ENCODE data around the gene WASF3.
"Not testable (repeated sequence)": the region's sequence is repeated elsewhere in the genome, so short reads cannot be mapped to it uniquely, and the experiment has no call there.

Gene WASF3

DNA sequence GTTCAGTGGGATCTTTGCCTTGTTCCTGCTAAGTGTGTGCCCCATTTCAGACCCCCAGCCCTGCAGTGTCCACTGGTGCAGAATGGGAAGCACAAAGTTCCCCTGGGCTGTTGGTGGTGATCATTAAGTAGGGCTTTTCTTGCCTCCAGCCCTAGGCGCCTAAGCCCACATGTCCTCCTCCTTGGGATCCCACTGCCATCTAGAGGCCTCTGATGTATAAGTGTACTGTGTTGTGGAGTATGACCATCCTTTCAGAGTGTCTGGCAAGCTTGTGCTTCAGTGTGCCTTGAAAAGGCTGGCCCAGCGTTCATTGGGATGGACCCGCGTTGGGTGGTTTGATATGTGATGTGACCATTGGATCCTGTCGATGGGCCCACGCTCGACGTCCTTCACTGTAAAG lies 71.2 kb downstream of the WASF3 start:
- Histone ChIP-seq H3K27me3 (ENCODE audit: control insufficient read depth, insufficient read depth, low read length) (no peaks in the 10 kb centered on the region), H3K4me1 (ENCODE audit: control insufficient read depth, insufficient read depth, low read length) (no peaks in the 10 kb centered on the region), H3K27ac (ENCODE audit: low read depth, low read length) (no peak overlapping the region), H3K4me3 (ENCODE audit: low read depth, low read length) (no peak overlapping the region), H3K9ac (ENCODE audit: low read depth, low read length) (no peak overlapping the region), H3K36me3 (ENCODE audit: control insufficient read depth, insufficient read depth, low read length) (no peaks in the 10 kb centered on the region), H3K9me3 (ENCODE audit: control insufficient read depth, insufficient read depth, low read length) (0 out of 2 replicates have a peak, but pooled peaks cover 10% of the 10 kb centered on the region)

DNA sequence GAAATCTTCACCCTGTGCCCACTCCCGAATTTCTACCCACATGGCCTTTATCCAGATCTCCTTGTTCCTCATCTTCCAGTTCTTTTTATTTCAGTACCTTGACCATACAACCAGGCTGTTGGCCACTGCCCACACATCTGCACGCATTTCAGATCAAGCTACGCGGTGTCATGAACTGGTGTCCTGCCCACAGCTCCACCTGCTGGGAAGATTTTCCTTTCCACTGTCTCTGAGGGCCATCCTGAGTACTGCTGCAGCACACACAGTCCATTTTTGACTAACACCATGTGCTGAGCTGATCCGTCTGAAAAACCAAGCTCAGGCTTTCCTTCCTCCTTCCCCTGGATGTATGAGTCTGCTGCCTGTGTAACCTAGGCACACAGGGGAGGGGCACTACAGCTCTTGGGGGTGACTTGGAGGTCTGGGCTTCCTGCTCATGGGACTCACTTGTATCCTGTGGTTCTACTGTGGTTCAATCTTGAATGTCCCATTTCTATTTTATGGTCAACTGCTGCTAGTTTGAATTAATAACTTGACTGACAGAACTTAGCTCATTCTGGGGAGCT lies 71.9 kb downstream of the WASF3 start:
- Histone ChIP-seq H3K9ac (ENCODE audit: low read depth, low read length) (no peak overlapping the region), H3K9me3 (ENCODE audit: control insufficient read depth, insufficient read depth, low read length) (0 out of 2 replicates have a peak, but pooled peaks cover 3% of the 10 kb centered on the region), H3K27me3 (ENCODE audit: control insufficient read depth, insufficient read depth, low read length) (no peaks in the 10 kb centered on the region), H3K36me3 (ENCODE audit: control insufficient read depth, insufficient read depth, low read length) (no peaks in the 10 kb centered on the region), H3K4me1 (ENCODE audit: control insufficient read depth, insufficient read depth, low read length) (no peaks in the 10 kb centered on the region), H3K4me3 (ENCODE audit: low read depth, low read length) (no peak overlapping the region), H3K27ac (ENCODE audit: low read depth, low read length) (no peak overlapping the region)

DNA sequence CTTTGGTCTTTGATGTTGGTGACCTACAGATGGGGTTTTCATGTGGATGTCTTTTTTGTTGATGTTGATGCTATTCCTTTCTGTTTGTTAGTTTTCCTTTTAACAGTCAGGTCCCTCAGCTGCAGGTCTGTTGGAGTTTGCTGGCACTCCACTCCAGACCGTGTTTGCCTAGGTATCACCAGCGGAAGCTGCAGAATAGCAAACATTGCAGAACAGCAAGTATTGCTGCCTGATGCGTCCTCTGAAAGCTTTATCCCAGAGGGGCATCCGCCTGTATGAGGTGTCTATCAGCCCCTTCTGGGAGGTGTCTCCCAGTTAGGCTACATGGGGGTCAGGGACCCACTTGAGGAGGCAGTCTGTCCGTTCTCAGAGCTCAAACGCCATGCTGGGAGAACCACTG lies 78.2 kb downstream of the WASF3 start:
- not testable (repeated sequence) for H3K27me3 ChIP-seq (ENCODE audit: control insufficient read depth, insufficient read depth, low read length); H3K27ac ChIP-seq (ENCODE audit: low read depth, low read length); H3K36me3 ChIP-seq (ENCODE audit: control insufficient read depth, insufficient read depth, low read length); H3K4me3 ChIP-seq (ENCODE audit: low read depth, low read length); H3K4me1 ChIP-seq (ENCODE audit: control insufficient read depth, insufficient read depth, low read length); H3K9me3 ChIP-seq (ENCODE audit: control insufficient read depth, insufficient read depth, low read length); H3K9ac ChIP-seq (ENCODE audit: low read depth, low read length)

DNA sequence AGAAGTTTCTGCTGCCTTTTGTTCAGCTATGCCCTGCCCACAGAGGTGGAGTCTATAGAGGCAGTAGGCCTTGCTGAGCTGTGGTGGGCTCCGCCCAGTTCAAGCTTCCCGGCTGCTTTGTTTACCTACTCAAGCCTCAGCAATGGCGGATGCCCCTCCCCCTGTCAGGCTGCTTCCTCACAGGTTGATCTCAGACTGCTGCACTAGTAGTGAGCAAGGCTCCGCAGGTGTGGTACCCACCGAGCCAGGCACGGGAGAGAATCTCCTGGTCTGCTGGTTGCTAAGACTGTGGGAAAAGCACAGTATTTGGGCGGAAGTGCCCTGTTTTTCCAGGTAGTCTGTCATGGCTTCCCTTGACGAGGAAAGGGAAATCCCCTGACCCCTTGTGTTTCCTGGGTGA lies 78.6 kb downstream of the WASF3 start:
- H3K9ac ChIP-seq (ENCODE audit: low read depth, low read length); H3K4me3 ChIP-seq (ENCODE audit: low read depth, low read length); H3K4me1 ChIP-seq (ENCODE audit: control insufficient read depth, insufficient read depth, low read length); H3K27me3 ChIP-seq (ENCODE audit: control insufficient read depth, insufficient read depth, low read length); H3K27ac ChIP-seq (ENCODE audit: low read depth, low read length); H3K9me3 ChIP-seq (ENCODE audit: control insufficient read depth, insufficient read depth, low read length); H3K36me3 ChIP-seq (ENCODE audit: control insufficient read depth, insufficient read depth, low read length): not testable (repeated sequence)

DNA sequence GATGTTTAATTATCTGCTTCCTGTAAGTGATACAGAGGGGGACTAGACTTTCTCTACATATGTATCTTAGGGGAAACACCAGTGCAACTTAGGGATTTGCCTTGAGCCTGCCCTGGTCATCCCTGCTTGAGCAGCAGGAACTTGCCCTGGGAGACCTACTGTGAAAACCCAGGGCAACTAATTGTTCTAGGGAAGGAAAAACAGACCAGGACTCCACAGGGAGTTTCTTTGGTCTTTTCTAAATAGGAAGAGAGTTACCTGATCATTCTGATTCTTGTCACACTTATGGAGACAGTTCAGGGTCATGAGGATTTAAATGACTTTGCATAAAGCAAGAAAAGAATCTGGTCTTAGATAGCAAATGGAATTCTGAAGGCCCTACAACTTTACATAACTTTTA lies 89.1 kb downstream of the WASF3 start:
- Histone ChIP-seq H3K9me3 (ENCODE audit: control insufficient read depth, insufficient read depth, low read length) (no peaks in the 10 kb centered on the region), H3K4me3 (ENCODE audit: low read depth, low read length) (0 out of 2 replicates have a peak overlapping the region, but pooled peaks have one; percentile 13), H3K9ac (ENCODE audit: low read depth, low read length) (0 out of 2 replicates have a peak overlapping the region, but pooled peaks have one; percentile 18), H3K36me3 (ENCODE audit: control insufficient read depth, insufficient read depth, low read length) (no peaks in the 10 kb centered on the region), H3K27me3 (ENCODE audit: control insufficient read depth, insufficient read depth, low read length) (no peaks in the 10 kb centered on the region), H3K27ac (ENCODE audit: low read depth, low read length) (peak overlapping the region; percentile 87), H3K4me1 (ENCODE audit: control insufficient read depth, insufficient read depth, low read length) (peaks cover 15% of the 10 kb centered on the region)

DNA sequence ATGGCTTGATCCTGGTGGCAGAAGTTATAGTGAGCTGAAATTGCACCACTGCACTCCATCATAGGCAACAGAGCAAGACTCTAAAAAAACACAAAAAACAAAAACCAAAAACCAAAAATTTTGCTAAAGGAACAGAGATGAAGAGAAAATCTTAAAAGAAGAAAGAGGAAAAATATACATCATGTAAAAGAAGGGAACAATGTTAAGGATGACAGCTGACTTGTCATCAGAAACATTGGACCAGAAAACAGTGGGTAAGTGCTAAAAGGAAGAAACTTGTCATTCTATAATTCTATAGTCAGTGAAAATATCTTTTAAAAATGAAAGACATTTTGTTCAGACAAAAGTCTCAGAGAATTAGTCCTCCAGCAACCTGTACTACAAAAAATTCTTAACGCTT lies 93.8 kb downstream of the WASF3 start:
- Histone ChIP-seq H3K36me3 (ENCODE audit: control insufficient read depth, insufficient read depth, low read length) (no peaks in the 10 kb centered on the region), H3K27me3 (ENCODE audit: control insufficient read depth, insufficient read depth, low read length) (no peaks in the 10 kb centered on the region), H3K4me1 (ENCODE audit: control insufficient read depth, insufficient read depth, low read length) (peaks cover 13% of the 10 kb centered on the region), H3K4me3 (ENCODE audit: low read depth, low read length) (no peak overlapping the region), H3K9ac (ENCODE audit: low read depth, low read length) (no peak overlapping the region), H3K27ac (ENCODE audit: low read depth, low read length) (no peak overlapping the region), H3K9me3 (ENCODE audit: control insufficient read depth, insufficient read depth, low read length) (no peaks in the 10 kb centered on the region)

DNA sequence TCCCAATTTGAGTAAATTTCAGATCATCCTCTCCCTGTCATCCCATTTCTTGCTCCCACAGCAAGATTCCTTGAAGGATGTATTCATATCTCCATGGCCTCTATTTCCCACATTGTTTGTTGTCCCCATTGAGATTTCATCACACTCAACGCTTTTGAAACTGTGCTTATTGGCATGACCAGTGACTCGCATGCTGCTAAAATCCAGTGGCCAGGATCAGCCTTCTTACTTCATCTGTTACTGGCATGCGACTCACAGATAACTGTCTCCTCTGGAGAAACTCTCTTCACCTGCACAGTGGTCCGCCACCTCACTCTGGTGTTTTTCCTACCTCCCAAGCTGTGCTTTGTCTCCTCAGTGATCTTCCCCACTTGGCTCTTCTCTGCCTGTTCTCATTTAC lies 95.8 kb downstream of the WASF3 start:
- Histone ChIP-seq H3K4me1 (ENCODE audit: control insufficient read depth, insufficient read depth, low read length) (peaks cover 2% of the 10 kb centered on the region; the same call in 1 of the 2 replicates), H3K4me3 (ENCODE audit: low read depth, low read length) (no peak overlapping the region), H3K27ac (ENCODE audit: low read depth, low read length) (no peak overlapping the region), H3K9me3 (ENCODE audit: control insufficient read depth, insufficient read depth, low read length) (no peaks in the 10 kb centered on the region), H3K36me3 (ENCODE audit: control insufficient read depth, insufficient read depth, low read length) (no peaks in the 10 kb centered on the region), H3K27me3 (ENCODE audit: control insufficient read depth, insufficient read depth, low read length) (no peaks in the 10 kb centered on the region), H3K9ac (ENCODE audit: low read depth, low read length) (no peak overlapping the region)

DNA sequence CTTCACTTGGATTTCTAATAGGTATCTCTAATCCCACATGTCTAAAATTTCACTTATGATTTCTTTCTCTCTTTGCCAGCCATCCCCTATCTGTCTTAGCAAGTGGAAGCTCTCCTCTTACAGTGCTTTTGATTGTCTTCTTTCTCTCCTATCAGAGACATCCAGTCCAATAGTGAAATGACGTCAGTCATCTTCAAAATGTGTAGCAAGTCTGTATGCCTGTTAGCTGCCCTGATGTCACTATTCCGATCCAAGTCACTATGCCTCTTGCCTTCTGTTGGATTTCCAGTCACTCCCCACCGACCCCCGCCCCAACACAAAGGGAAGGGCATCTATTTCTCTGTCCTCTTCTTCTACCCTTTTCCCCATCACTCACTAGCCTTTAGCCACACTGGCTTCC lies 96.4 kb downstream of the WASF3 start:
- Histone ChIP-seq H3K27ac (ENCODE audit: low read depth, low read length) (no peak overlapping the region), H3K27me3 (ENCODE audit: control insufficient read depth, insufficient read depth, low read length) (no peaks in the 10 kb centered on the region), H3K4me3 (ENCODE audit: low read depth, low read length) (no peak overlapping the region), H3K4me1 (ENCODE audit: control insufficient read depth, insufficient read depth, low read length) (peaks cover 2% of the 10 kb centered on the region; the same call in 1 of the 2 replicates), H3K9me3 (ENCODE audit: control insufficient read depth, insufficient read depth, low read length) (no peaks in the 10 kb centered on the region), H3K36me3 (ENCODE audit: control insufficient read depth, insufficient read depth, low read length) (no peaks in the 10 kb centered on the region), H3K9ac (ENCODE audit: low read depth, low read length) (no peak overlapping the region)

DNA sequence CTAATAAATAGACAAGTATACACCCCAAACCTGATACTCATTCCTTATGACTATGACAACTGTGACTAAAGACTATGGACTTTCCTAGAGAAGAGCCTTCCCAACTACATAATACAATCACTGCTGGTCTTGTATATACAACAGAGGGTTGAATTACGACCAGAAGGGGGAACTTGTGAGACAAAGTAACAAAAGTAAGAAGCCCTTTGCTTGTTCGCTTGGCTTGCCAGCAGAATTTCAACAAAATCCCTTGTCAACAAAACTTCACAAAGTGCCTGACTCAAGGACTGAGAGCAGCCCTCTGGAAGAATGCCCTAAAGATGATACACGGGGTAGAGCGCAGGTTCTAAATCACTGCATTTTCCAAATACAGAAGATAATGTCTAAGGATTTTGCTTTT lies 99.4 kb downstream of the WASF3 start:
- Histone ChIP-seq H3K4me1 (ENCODE audit: control insufficient read depth, insufficient read depth, low read length) (peaks cover 5% of the 10 kb centered on the region), H3K27me3 (ENCODE audit: control insufficient read depth, insufficient read depth, low read length) (no peaks in the 10 kb centered on the region), H3K9me3 (ENCODE audit: control insufficient read depth, insufficient read depth, low read length) (no peaks in the 10 kb centered on the region), H3K27ac (ENCODE audit: low read depth, low read length) (no peak overlapping the region), H3K4me3 (ENCODE audit: low read depth, low read length) (no peak overlapping the region), H3K36me3 (ENCODE audit: control insufficient read depth, insufficient read depth, low read length) (no peaks in the 10 kb centered on the region), H3K9ac (ENCODE audit: low read depth, low read length) (no peak overlapping the region)

DNA sequence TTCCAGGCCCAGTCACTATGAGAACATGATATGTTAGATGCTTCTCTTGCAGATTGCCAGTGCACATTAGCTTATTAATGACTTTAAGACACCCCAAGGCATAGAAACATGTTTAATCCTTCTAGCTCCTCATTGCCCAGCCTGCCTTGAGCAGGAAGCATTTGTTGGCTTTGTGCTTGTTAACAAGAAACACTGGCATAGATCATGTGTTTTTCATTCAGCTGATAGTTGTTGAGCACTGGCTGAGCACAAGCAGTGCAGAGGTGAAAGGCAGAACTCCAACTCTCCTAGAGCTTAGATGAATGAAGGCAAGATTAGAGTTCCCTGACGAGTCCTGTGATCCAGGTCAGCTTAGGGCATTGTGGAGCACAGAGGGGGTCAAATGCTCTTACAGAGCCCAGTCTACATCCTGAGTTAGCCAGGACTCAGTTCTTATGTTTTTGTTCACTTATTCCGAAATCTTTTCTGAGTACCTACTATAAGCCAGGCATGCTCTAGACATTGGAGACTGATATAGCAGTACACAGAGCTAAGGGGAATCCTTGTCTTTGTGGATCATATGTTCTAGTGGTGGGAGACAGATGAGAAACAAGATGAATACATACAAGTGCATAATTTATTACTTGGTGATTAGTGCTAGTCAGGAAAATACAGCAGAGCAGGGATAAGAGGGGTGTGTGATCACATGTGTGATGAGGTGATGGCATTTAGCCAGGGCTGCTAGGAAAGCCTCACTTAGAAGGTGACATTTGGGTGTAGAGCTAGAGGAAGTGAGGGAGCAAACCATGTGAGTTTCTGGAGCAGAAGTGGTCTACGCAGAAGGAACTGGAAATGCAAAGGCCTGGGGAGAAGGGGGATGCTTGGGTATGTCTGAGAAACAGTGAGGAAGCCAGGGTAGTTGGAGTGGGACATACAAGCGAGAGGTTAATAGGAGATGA lies 101.2 kb downstream of the WASF3 start:
- Histone ChIP-seq H3K9me3 (ENCODE audit: control insufficient read depth, insufficient read depth, low read length) (no peaks in the 10 kb centered on the region), H3K27me3 (ENCODE audit: control insufficient read depth, insufficient read depth, low read length) (no peaks in the 10 kb centered on the region), H3K9ac (ENCODE audit: low read depth, low read length) (no peak overlapping the region), H3K4me3 (ENCODE audit: low read depth, low read length) (no peak overlapping the region), H3K36me3 (ENCODE audit: control insufficient read depth, insufficient read depth, low read length) (no peaks in the 10 kb centered on the region), H3K27ac (ENCODE audit: low read depth, low read length) (no peak overlapping the region), H3K4me1 (ENCODE audit: control insufficient read depth, insufficient read depth, low read length) (peaks cover 8% of the 10 kb centered on the region)

DNA sequence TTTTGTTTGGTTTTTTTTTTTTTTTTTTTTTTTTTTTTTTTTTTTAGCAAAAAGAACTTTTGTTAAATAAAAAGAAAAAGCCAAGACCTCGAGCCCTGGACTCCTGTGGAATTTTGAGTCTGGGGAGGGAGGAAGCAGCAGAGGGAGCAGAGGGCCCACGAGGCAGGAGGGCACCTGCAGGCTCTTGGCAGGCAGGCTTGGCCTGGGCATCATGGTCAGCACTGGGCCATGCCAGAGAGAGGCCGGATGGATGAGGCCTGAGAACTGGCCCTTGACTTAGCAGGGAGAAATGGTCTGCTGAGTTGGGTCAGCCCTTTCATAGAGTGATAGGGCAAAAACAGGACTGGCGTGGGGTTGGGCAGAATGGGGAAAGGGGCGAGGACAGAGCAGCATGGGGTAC lies 102.7 kb downstream of the WASF3 start:
- H3K27me3 ChIP-seq (ENCODE audit: control insufficient read depth, insufficient read depth, low read length): no peaks in the 10 kb centered on the region
- H3K9ac ChIP-seq (ENCODE audit: low read depth, low read length): no peak overlapping the region
- no peaks in the 10 kb centered on the region for H3K9me3 ChIP-seq (ENCODE audit: control insufficient read depth, insufficient read depth, low read length)
- peaks cover 9% of the 10 kb centered on the region for H3K4me1 ChIP-seq (ENCODE audit: control insufficient read depth, insufficient read depth, low read length)
- H3K36me3 ChIP-seq (ENCODE audit: control insufficient read depth, insufficient read depth, low read length): no peaks in the 10 kb centered on the region
- no peak overlapping the region for H3K27ac ChIP-seq (ENCODE audit: low read depth, low read length)
- no peak overlapping the region for H3K4me3 ChIP-seq (ENCODE audit: low read depth, low read length)

Measured in HUES48 (cell line).